EH (cell line): ENCODE results near the gene SLC12A4.

ENCODE experiments used
- DNase-seq: peaks from one replicate; pipeline ENCODE4 v3.0.0-alpha.2; 2015; ENCODE audit warnings: low read depth

The SLC12A4 gene

GRCh38 chr16:67963292-67963661, 5.2 kb downstream of the SLC12A4 start:
- DNase-seq = no peak

GRCh38 chr16:67962135-67962534, 6.3 kb downstream of the SLC12A4 start:
- DNase-seq = no peak

GRCh38 chr16:67961551-67961957, 6.9 kb downstream of the SLC12A4 start:
- DNase-seq = no peak

GRCh38 chr16:67959536-67960329, 8.7 kb downstream of the SLC12A4 start:
- DNase-seq = peak; percentile 94

- no peak for DNase-seq
Measured at GRCh38 chr16:67957622-67958021, 10.8 kb downstream of the SLC12A4 start.

GRCh38 chr16:67954421-67955196, 13.8 kb downstream of the SLC12A4 start:
- DNase-seq = no peak

GRCh38 chr16:67953641-67954375, 14.6 kb downstream of the SLC12A4 start:
- DNase-seq = no peak

GRCh38 chr16:67951485-67951884, 17.0 kb downstream of the SLC12A4 start:
- no peak for DNase-seq

GRCh38 chr16:67950335-67950843, 18.0 kb downstream of the SLC12A4 start:
- DNase-seq = no peak

GRCh38 chr16:67949645-67950044, 18.8 kb downstream of the SLC12A4 start:
- DNase-seq = no peak

- DNase-seq = no peak
Measured at GRCh38 chr16:67948015-67948414, 20.4 kb downstream of the SLC12A4 start.

GRCh38 chr16:67946966-67947558, 21.4 kb downstream of the SLC12A4 start:
- no peak for DNase-seq

GRCh38 chr16:67946128-67946569, 22.3 kb downstream of the SLC12A4 start:
- no peak for DNase-seq

GRCh38 chr16:67945392-67945933, 23.0 kb downstream of the SLC12A4 start:
- no peak for DNase-seq

GRCh38 chr16:67944690-67945391, 23.6 kb downstream of the SLC12A4 start:
- no peak for DNase-seq

GRCh38 chr16:67943619-67944504, 24.6 kb downstream of the SLC12A4 start, which contains the start of gene LCAT:
Gene LCAT, minus strand, starts transcription at chr16:67944120. Its CDS starts 19 bp downstream, at chr16:67944101.
- DNase-seq = no peak

GRCh38 chr16:67943256-67943618, 25.2 kb downstream of the SLC12A4 start:
- no peak for DNase-seq

GRCh38 chr16:67942510-67943255, 25.8 kb downstream of the SLC12A4 start:
- no peak for DNase-seq

GRCh38 chr16:67942200-67942509, 26.3 kb downstream of the SLC12A4 start:
- peak; percentile 45 for DNase-seq
